MCF 10A (cell line): ENCODE results near the gene GALNT8. TPM values are rescaled to one million over a fixed set of nuclear protein-coding genes. Genes with fewer than 3 reads are reported as not detected.

ENCODE experiments used
- BruUV-seq: library from RNA; stranded (reverse); fragments of 400-500 nt; replicated peaks from 2 replicates; lab custom pipeline; 2021; lab: Mats Ljungman, UMichigan
- CTCF ChIA-PET: fragments of 300-600 bp; sonication (Branson Sonifier 250); formaldehyde crosslinking; extraction: SDS; loops from one replicate; lab custom pipeline; 2021; ENCODE audit warnings: antibody characterized with exemption, inconsistent platforms; lab: Yijun Ruan, JAX
- POLR2A ChIA-PET: fragments of 300-600, 350-650 bp; sonication (Branson Sonifier 250); formaldehyde crosslinking; extraction: SDS; loops from one replicate; lab custom pipeline; 2020; ENCODE audit warnings: antibody characterized with exemption, inconsistent platforms; lab: Yijun Ruan, JAX
- DNase-seq: peaks from one replicate; pipeline ENCODE4 v3.0.0-alpha.2; 2018; ENCODE audit not compliant: unreplicated experiment
- H3K27ac Mint-ChIP-seq: one replicate; pipeline ENCODE4 v1.8.0; 2022; ENCODE audit warnings: mild to moderate bottlenecking, low read depth, mixed read lengths; ENCODE audit not compliant: unreplicated experiment
- H3K27me3 Mint-ChIP-seq: one replicate; pipeline ENCODE4 v1.8.0; 2022; ENCODE audit warnings: mixed read lengths; ENCODE audit not compliant: insufficient read depth, unreplicated experiment
- H3K36me3 Mint-ChIP-seq: one replicate; pipeline ENCODE4 v1.8.0; 2022; ENCODE audit warnings: mild to moderate bottlenecking, moderate library complexity, mixed read lengths; ENCODE audit not compliant: insufficient read depth, unreplicated experiment
- H3K4me1 Mint-ChIP-seq: one replicate; pipeline ENCODE4 v1.8.0; 2022; ENCODE audit warnings: mixed read lengths; ENCODE audit not compliant: insufficient read depth, unreplicated experiment
- H3K4me3 Mint-ChIP-seq: one replicate; pipeline ENCODE4 v1.8.0; 2022; ENCODE audit warnings: mild to moderate bottlenecking, moderate library complexity, mixed read lengths; ENCODE audit not compliant: unreplicated experiment
- H3K9me3 Mint-ChIP-seq: one replicate; pipeline ENCODE4 v1.8.0; 2022; ENCODE audit warnings: mixed read lengths; ENCODE audit not compliant: unreplicated experiment
- CTCF ChIP-seq: fragments of 200-600 bp; IDR thresholded peaks from one replicate; pipeline ENCODE4 v1.8.0; 2022; ENCODE audit warnings: antibody characterized with exemption, mild to moderate bottlenecking; ENCODE audit not compliant: unreplicated experiment
- intact Hi-C: fragments of 100-400 bp; cut with micrococcal nuclease; formaldehyde crosslinking; loops from 2 replicates; pipeline ENCODE4 v1.14.1; 2022
- total RNA-seq: library from RNA; stranded (reverse); gene quantifications from 2 replicates; pipeline ENCODE4 v1.2.3, GENCODE V29; 2022

The GALNT8 gene
- total RNA-seq, 1 experiment from 2014 or later = not detected

DNA sequence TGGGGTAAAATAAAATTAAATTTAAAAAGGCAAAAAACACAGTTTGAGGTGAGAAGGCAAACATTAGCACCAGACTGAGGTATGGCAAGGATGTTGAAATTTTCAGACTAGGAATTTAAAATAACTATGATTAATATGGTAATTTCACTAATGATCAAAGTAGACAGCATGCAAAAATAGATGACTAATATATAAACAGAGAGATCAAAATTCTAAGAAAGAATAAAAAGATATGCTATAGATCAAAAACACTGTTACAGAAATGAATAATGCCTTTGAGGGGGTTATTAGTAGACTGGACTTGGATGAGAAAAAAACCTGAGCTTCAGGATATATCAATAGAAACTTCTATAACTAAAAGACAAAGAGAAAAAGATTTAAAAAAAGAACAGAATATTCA lies 14.4 kb upstream of the GALNT8 start:
- H3K27ac Mint-ChIP-seq = no peak overlapping the region
- no peak overlapping the region for H3K4me3 Mint-ChIP-seq
- TF ChIP-seq CTCF = no peak
- no peaks in the 10 kb centered on the region for H3K36me3 Mint-ChIP-seq
- DNase-seq = no peak
- H3K9me3 Mint-ChIP-seq = no peaks in the 10 kb centered on the region
- no TSS peak for BruUV-seq
- ChIA-PET CTCF (interaction anchor here (0.6 to 0.7 kb wide), 3 partner anchors 52 to 513 kb away, joined by 3 to 4 read pairs (median 4); no protein-coding TSS in a partner anchor), POLR2A (no interaction called here)
- H3K4me1 Mint-ChIP-seq = peaks cover 24% of the 10 kb centered on the region
- peaks cover 22% of the 10 kb centered on the region for H3K27me3 Mint-ChIP-seq
- intact Hi-C loops = no loop called here

DNA sequence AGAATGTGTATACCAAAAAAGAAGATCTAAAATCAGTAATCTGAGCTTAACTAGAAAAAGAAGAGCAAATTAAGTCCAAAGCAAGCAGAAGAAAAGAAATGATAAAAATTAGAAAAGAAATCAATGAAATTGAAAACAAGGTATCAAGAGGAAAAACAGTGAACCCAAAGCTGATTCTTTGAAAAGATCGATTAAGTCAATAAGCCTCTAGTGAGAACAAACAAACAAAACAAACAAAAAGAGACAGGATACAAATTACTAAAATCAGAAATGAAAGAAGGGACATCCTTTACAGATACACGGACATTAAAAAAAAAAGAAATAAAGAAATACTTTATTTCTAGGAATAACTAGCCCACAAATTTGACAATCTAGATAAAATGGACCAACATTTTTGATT lies 12.9 kb upstream of the GALNT8 start:
- no peaks in the 10 kb centered on the region for H3K36me3 Mint-ChIP-seq
- H3K4me1 Mint-ChIP-seq = peaks cover 24% of the 10 kb centered on the region
- ChIA-PET CTCF (interaction anchor here (0.7 kb wide), 1 partner anchor 1133 kb away, joined by 3 read pairs; no protein-coding TSS in a partner anchor), POLR2A (interaction anchor here (0.7 kb wide), 1 partner anchor 224 kb away, joined by 3 read pairs; no protein-coding TSS in a partner anchor)
- H3K4me3 Mint-ChIP-seq = no peak overlapping the region
- H3K27ac Mint-ChIP-seq = no peak overlapping the region
- no peak for TF ChIP-seq CTCF
- H3K27me3 Mint-ChIP-seq = peaks cover 22% of the 10 kb centered on the region
- no peaks in the 10 kb centered on the region for H3K9me3 Mint-ChIP-seq
- BruUV-seq = no TSS peak
- no peak for DNase-seq
- intact Hi-C loops = no loop called here

DNA sequence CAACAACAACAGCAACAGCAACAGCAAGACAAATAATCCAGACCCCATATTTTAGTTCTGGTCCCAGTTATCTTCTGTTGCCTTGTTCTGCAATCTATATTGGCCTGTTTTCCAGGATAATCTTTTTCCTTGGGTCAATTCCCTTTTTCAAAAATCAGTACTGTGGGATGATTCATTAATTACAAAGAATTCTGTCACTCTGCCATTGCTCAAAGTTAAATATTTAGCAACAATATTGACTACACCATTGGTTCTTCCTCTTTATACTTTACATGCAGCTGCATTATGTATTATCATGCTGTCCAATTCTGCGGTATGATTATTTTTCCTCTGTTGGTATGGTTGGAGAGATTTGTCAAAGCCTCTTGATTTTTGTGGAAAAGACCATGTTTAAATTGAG lies 10.1 kb upstream of the GALNT8 start:
- ChIA-PET POLR2A (interaction anchor here (0.7 kb wide), 1 partner anchor 62 kb away, joined by 3 read pairs; the partner anchor contains the start of genes AKAP3 and NDUFA9), CTCF (interaction anchor here (0.7 kb wide), 1 partner anchor 310 kb away, joined by 3 read pairs; no protein-coding TSS in a partner anchor)
- Mint-ChIP-seq H3K36me3 (no peaks in the 10 kb centered on the region), H3K9me3 (no peaks in the 10 kb centered on the region), H3K27ac (no peak overlapping the region), H3K27me3 (peaks cover 22% of the 10 kb centered on the region), H3K4me1 (peaks cover 24% of the 10 kb centered on the region), H3K4me3 (no peak overlapping the region)
- TF ChIP-seq CTCF = no peak
- DNase-seq = no peak
- intact Hi-C loops = no loop called here
- no TSS peak for BruUV-seq

GRCh38 chr12:4714879-4715278 lies 5.3 kb upstream of the GALNT8 start:
- H3K4me3 Mint-ChIP-seq = no peak overlapping the region
- BruUV-seq = no TSS peak
- H3K27ac Mint-ChIP-seq = no peak overlapping the region
- H3K27me3 Mint-ChIP-seq = peaks cover 13% of the 10 kb centered on the region
- intact Hi-C loops = no loop called here
- CTCF ChIA-PET = no interaction called here
- TF ChIP-seq CTCF = no peak
- H3K9me3 Mint-ChIP-seq = no peaks in the 10 kb centered on the region
- no peak for DNase-seq
- peaks cover 6% of the 10 kb centered on the region for H3K4me1 Mint-ChIP-seq
- H3K36me3 Mint-ChIP-seq = no peaks in the 10 kb centered on the region
- POLR2A ChIA-PET = no interaction called here
